Measurements from ENCODE around the gene ZCCHC7. TPM values are rescaled to one million over a fixed set of nuclear protein-coding genes. Genes with fewer than 3 reads are reported as not detected.

ZCCHC7 gene
- total and polyA plus RNA-seq, 2 donors (not counting 3 experiments of a cell fraction or from before 2014, with no cell fraction given) = 7.4 to 14.8 TPM

GRCh38 chr9:37327553-37327952 lies 207.2 kb downstream of the ZCCHC7 start:
- Histone ChIP-seq H3K27ac (ENCODE audit: insufficient read depth, low read depth, low read length) (no peak overlapping the region), H3K79me2 (ENCODE audit: control insufficient read depth, insufficient read depth, low read length) (no peaks in the 10 kb centered on the region), H3K9me1 (replicated peaks; ENCODE audit: control insufficient read depth, extremely low read depth, insufficient read depth, low read length) (no peaks in the 10 kb centered on the region), H3K27me3 (ENCODE audit: control insufficient read depth in 2 of 2, insufficient read depth in 2 of 2, low read length in 2 of 2) (no peaks in the 10 kb centered on the region), H3K9me3 (replicated peaks; ENCODE audit: control insufficient read depth, insufficient read depth, low read length) (no peaks in the 10 kb centered on the region), H3K36me3 (ENCODE audit: control insufficient read depth in 2 of 2, extremely low read depth in 1 of 2, insufficient read depth in 2 of 2, low read length in 2 of 2) (no peaks in the 10 kb centered on the region), H3K4me3 (replicated peaks in 1 of 3; ENCODE audit: insufficient read depth in 1 of 3, low read depth in 1 of 3, low read length in 3 of 3) (no peak overlapping the region), H3K9ac (replicated peaks; ENCODE audit: extremely low read depth, insufficient read depth, low read length) (no peak overlapping the region), H2AFZ (ENCODE audit: low read depth, low read length) (no peak overlapping the region), H3K4me1 (ENCODE audit: control insufficient read depth, extremely low read depth, insufficient read depth, low read length) (no peaks in the 10 kb centered on the region), H3K4me2 (ENCODE audit: insufficient read depth, low read length) (no peak overlapping the region), H4K20me1 (replicated peaks; ENCODE audit: control insufficient read depth, extremely low read depth, insufficient read depth, low read length) (no peaks in the 10 kb centered on the region)
- no peak for DNase-seq (ENCODE audit: low read depth, low spot score)
- CTCF ChIA-PET = interaction anchor here (1.5 to 1.7 kb wide), 3 partner anchors 11 to 332 kb away, joined by 4 to 7 read pairs (median 4); no protein-coding TSS in a partner anchor
- no peak for TF ChIP-seq JUN (IDR thresholded peaks at IDR 0.05; ENCODE audit: borderline replicate concordance, insufficient read depth, insufficient read length, low read depth)
- TF ChIP-seq FOS (IDR thresholded peaks at IDR 0.05; ENCODE audit: borderline replicate concordance, insufficient read depth, low read length) = no peak
- no peak for TF ChIP-seq CTCF (IDR thresholded peaks at IDR 0.05; ENCODE audit: extremely low read depth in 1 of 2, insufficient read depth in 1 of 2, low read depth in 1 of 2, low read length in 2 of 2)
- no peak for TF ChIP-seq MAX (IDR thresholded peaks at IDR 0.05; ENCODE audit: insufficient read depth, insufficient read length)
- TF ChIP-seq MYC (IDR thresholded peaks at IDR 0.05; ENCODE audit: low read depth, low read length) = no peak
- dilution Hi-C loops (cut with MboI; ENCODE audit: extremely low pct_ligation_motif_present, low sequenced_read_pairs) (no loop called here), intact Hi-C loops (cut with micrococcal nuclease) (no loop called here)
- POLR2A ChIA-PET = no interaction called here
- no peak for FAIRE-seq
- BruUV-seq (replicated peaks) = no TSS peak
